Daoy (cell line): ENCODE results near the gene ZNF775. TPM values are rescaled to one million over a fixed set of nuclear protein-coding genes. Genes with fewer than 3 reads are reported as not detected.
"Not testable (repeated sequence)": the region's sequence is repeated elsewhere in the genome, so short reads cannot be mapped to it uniquely, and the experiment has no call there.

Experiments used
- DNase-seq: peaks from one replicate; pipeline ENCODE4 v3.0.0-alpha.2; 2015; ENCODE audit warnings: low read depth
- total RNA-seq: library from RNA; depleted of rRNA; stranded (reverse); fragments of >200 nt; shearing (Covaris generic); gene quantifications from 2 replicates; pipeline ENCODE4 v1.2.3, GENCODE V29; 2014

The ZNF775 gene
- total RNA-seq, 1 experiment from 2014 or later = 9.1 TPM

GRCh38 chr7:150382123-150382843, 3.2 kb downstream of the ZNF775 start:
- DNase-seq = no peak

GRCh38 chr7:150382844-150383225, 3.7 kb downstream of the ZNF775 start:
- no peak for DNase-seq

- no peak for DNase-seq
These were observed 4.7 kb downstream of the ZNF775 start for GRCh38 chr7:150383710-150384397.

- DNase-seq = no peak
These were observed 5.5 kb downstream of the ZNF775 start for GRCh38 chr7:150384406-150385301.

- no peak for DNase-seq
These were observed 6.2 kb downstream of the ZNF775 start for GRCh38 chr7:150385302-150385723.

GRCh38 chr7:150385884-150386283, 6.8 kb downstream of the ZNF775 start:
- not testable (repeated sequence) for DNase-seq

GRCh38 chr7:150388306-150388705, 9.2 kb downstream of the ZNF775 start:
- no peak for DNase-seq

GRCh38 chr7:150388709-150389531, 9.8 kb downstream of the ZNF775 start:
- DNase-seq = peak; percentile 70

- DNase-seq = peak; percentile 73
These were observed 10.3 kb downstream of the ZNF775 start for GRCh38 chr7:150389532-150389816.

GRCh38 chr7:150390205-150390604, 11.1 kb downstream of the ZNF775 start:
- peak; percentile 48 for DNase-seq

- no peak for DNase-seq
These were observed 14.2 kb downstream of the ZNF775 start for GRCh38 chr7:150393325-150393724.

- DNase-seq = no peak
These were observed 17.3 kb downstream of the ZNF775 start for GRCh38 chr7:150396426-150396825.

GRCh38 chr7:150396851-150397260, 17.7 kb downstream of the ZNF775 start:
- DNase-seq = no peak

- DNase-seq = no peak
These were observed 18.4 kb downstream of the ZNF775 start for GRCh38 chr7:150397346-150398107.

GRCh38 chr7:150398108-150398964, 19.2 kb downstream of the ZNF775 start:
- DNase-seq = no peak

GRCh38 chr7:150398965-150399320, 19.8 kb downstream of the ZNF775 start:
- no peak for DNase-seq

GRCh38 chr7:150399421-150400007, 20.4 kb downstream of the ZNF775 start:
- DNase-seq = no peak

- peak; percentile 86 for DNase-seq
These were observed 21.1 kb downstream of the ZNF775 start for GRCh38 chr7:150400008-150400787.
